WTC11 (cell line): ENCODE measurements around the gene DAO. TPM values are rescaled to one million over a fixed set of nuclear protein-coding genes. Genes with fewer than 3 reads are reported as not detected.

Source experiments
- ATAC-seq: fragments of 200-7000 bp; cut with Tn5 transposase; 2 replicates; pipeline ENCODE4 v1.10.0; 2021; ENCODE audit warnings: mild to moderate bottlenecking, moderate library complexity
- CTCF ChIA-PET: fragments of 300-600 bp; sonication (Branson Sonifier 250); formaldehyde crosslinking; loops from one replicate; lab custom pipeline; 2021; ENCODE audit warnings: antibody characterized with exemption; lab: Charles Lee
- POLR2A ChIA-PET: fragments of 350-600 bp; sonication (Branson Sonifier 250); formaldehyde crosslinking; loops from one replicate; lab custom pipeline; 2021; ENCODE audit warnings: antibody characterized with exemption; lab: Charles Lee
- DNase-seq: peaks from one replicate; pipeline ENCODE4 v3.0.0; 2021; ENCODE audit warnings: low spot score
- H3K27ac Mint-ChIP-seq: 2 replicates; pipeline ENCODE4 v1.8.0; 2021; ENCODE audit warnings: mixed read lengths
- H3K27me3 Mint-ChIP-seq: 2 replicates; pipeline ENCODE4 v1.8.0; 2021; ENCODE audit warnings: low read depth, mild to moderate bottlenecking, moderate library complexity, mixed read lengths
- H3K36me3 Mint-ChIP-seq: 2 replicates; pipeline ENCODE4 v1.8.0; 2021; ENCODE audit warnings: mixed read lengths
- H3K4me1 Mint-ChIP-seq: 2 replicates; pipeline ENCODE4 v1.8.0; 2022; ENCODE audit warnings: mixed read lengths
- H3K4me3 Mint-ChIP-seq: 2 replicates; pipeline ENCODE4 v1.8.0; 2021; ENCODE audit warnings: mild to moderate bottlenecking, moderate library complexity, mixed read lengths
- H3K9me3 Mint-ChIP-seq: 2 replicates; pipeline ENCODE4 v1.8.0; 2021; ENCODE audit warnings: mixed read lengths
- ARID4B ChIP-seq: sonication (generic); formaldehyde crosslinking; IDR thresholded peaks from 2 replicates; pipeline ENCODE4 v1.8.0; 2023; ENCODE audit warnings: missing genetic modification reagents, mild to moderate bottlenecking, borderline replicate concordance
- ATF1 ChIP-seq: sonication (generic); formaldehyde crosslinking; IDR thresholded peaks from 2 replicates; pipeline ENCODE4 v1.8.1; 2023; ENCODE audit warnings: mild to moderate bottlenecking, moderate library complexity, missing genetic modification reagents
- ATF2 ChIP-seq: sonication (generic); formaldehyde crosslinking; IDR thresholded peaks from 2 replicates; pipeline ENCODE4 v1.8.1; 2022; ENCODE audit warnings: low read depth, missing genetic modification reagents, borderline replicate concordance
- E2F4 ChIP-seq: sonication (generic); formaldehyde crosslinking; IDR thresholded peaks from 2 replicates; pipeline ENCODE4 v1.8.1; 2022; ENCODE audit warnings: low read depth, mild to moderate bottlenecking, moderate library complexity, missing genetic modification reagents, borderline replicate concordance
- FOXK1 ChIP-seq: sonication (generic); formaldehyde crosslinking; IDR thresholded peaks from 2 replicates; pipeline ENCODE4 v1.8.0; 2022; ENCODE audit warnings: mild to moderate bottlenecking, moderate library complexity, missing genetic modification reagents
- GRHL2 ChIP-seq: fragments of 250-450 bp; sonication (Bioruptor Pico); IDR thresholded peaks from 2 replicates; pipeline ENCODE4 v1.8.0; 2022; ENCODE audit warnings: mild to moderate bottlenecking, moderate library complexity; ENCODE audit not compliant: insufficient replicate concordance, severe bottlenecking
- IRF2 ChIP-seq: sonication (generic); formaldehyde crosslinking; IDR thresholded peaks from 2 replicates; pipeline ENCODE4 v1.8.0; 2022; ENCODE audit warnings: low read depth, missing genetic modification reagents, borderline replicate concordance
- MAX ChIP-seq: sonication (generic); formaldehyde crosslinking; IDR thresholded peaks from 2 replicates; pipeline ENCODE4 v1.8.0; 2022; ENCODE audit warnings: mild to moderate bottlenecking, missing genetic modification reagents
- MLX ChIP-seq: sonication (generic); formaldehyde crosslinking; IDR thresholded peaks from 2 replicates; pipeline ENCODE4 v1.8.1; 2023; ENCODE audit warnings: mild to moderate bottlenecking, missing genetic modification reagents, moderate library complexity
- NFATC4 ChIP-seq: fragments of 250-450 bp; sonication (Bioruptor Pico); IDR thresholded peaks from 2 replicates; pipeline ENCODE4 v1.9.0; 2021; ENCODE audit warnings: mild to moderate bottlenecking
- NFYB ChIP-seq: sonication (generic); formaldehyde crosslinking; conservative IDR thresholded peaks from 2 replicates; pipeline ENCODE4 v1.8.0; 2022; ENCODE audit warnings: low read depth, missing genetic modification reagents
- NR3C1 ChIP-seq: sonication (generic); formaldehyde crosslinking; conservative IDR thresholded peaks from 2 replicates; pipeline ENCODE4 v1.8.1; 2023; ENCODE audit warnings: low read depth, mild to moderate bottlenecking, missing genetic modification reagents
- PRRX2 ChIP-seq: fragments of 250-450 bp; sonication (Bioruptor Pico); IDR thresholded peaks from 2 replicates; pipeline ENCODE4 v1.8.0; 2021; ENCODE audit warnings: mild to moderate bottlenecking
- TP53 ChIP-seq: sonication (generic); formaldehyde crosslinking; IDR thresholded peaks from 2 replicates; pipeline ENCODE4 v1.8.1; 2023; ENCODE audit warnings: mild to moderate bottlenecking, missing genetic modification reagents
- USF1 ChIP-seq: sonication (generic); formaldehyde crosslinking; IDR thresholded peaks from 2 replicates; pipeline ENCODE4 v1.8.0; 2022; ENCODE audit warnings: mild to moderate bottlenecking, missing genetic modification reagents
- USF2 ChIP-seq: sonication (generic); formaldehyde crosslinking; IDR thresholded peaks from 2 replicates; pipeline ENCODE4 v1.8.1; 2023; ENCODE audit warnings: mild to moderate bottlenecking, missing genetic modification reagents, moderate library complexity
- ZNF263 ChIP-seq: sonication (generic); formaldehyde crosslinking; IDR thresholded peaks from 2 replicates; pipeline ENCODE4 v1.8.1; 2022; ENCODE audit warnings: low read depth, mild to moderate bottlenecking, moderate library complexity, missing genetic modification reagents
- ZNF281 ChIP-seq: sonication (generic); formaldehyde crosslinking; IDR thresholded peaks from 2 replicates; pipeline ENCODE4 v1.8.0; 2023; ENCODE audit warnings: mild to moderate bottlenecking, missing genetic modification reagents
- ZNF396 ChIP-seq: fragments of 250-450 bp; sonication (Bioruptor Pico); IDR thresholded peaks from 2 replicates; pipeline ENCODE4 v1.8.0; 2021; ENCODE audit warnings: mild to moderate bottlenecking, moderate library complexity, borderline replicate concordance
- ZNF416 ChIP-seq: fragments of 250-450 bp; sonication (Bioruptor Pico); IDR thresholded peaks from 2 replicates; pipeline ENCODE4 v1.9.0; 2021; ENCODE audit warnings: mild to moderate bottlenecking, inconsistent platforms
- ZNF423 ChIP-seq: fragments of 250-450 bp; sonication (Bioruptor Pico); IDR thresholded peaks from 2 replicates; pipeline ENCODE4 v2.1.2; 2022; ENCODE audit warnings: mild to moderate bottlenecking, moderate library complexity
- ZNF671 ChIP-seq: fragments of 250-450 bp; sonication (Bioruptor Pico); IDR thresholded peaks from 2 replicates; pipeline ENCODE4 v1.8.0; 2021; ENCODE audit warnings: mild to moderate bottlenecking
- total RNA-seq: library from RNA; stranded (reverse); gene quantifications from 3 replicates; pipeline ENCODE4 v1.2.3, GENCODE V29; 2021

The DAO gene
- total RNA-seq, 1 experiment from 2014 or later, result 0.17 TPM

- DNase-seq (no peak), ATAC-seq (peak; percentile 99)
- ChIA-PET POLR2A (interaction anchor here (0.7 kb wide), 1 partner anchor 11 kb away, joined by 3 read pairs; no protein-coding TSS in a partner anchor), CTCF (interaction anchor here (0.9 to 1.6 kb wide), 3 partner anchors 11 to 172 kb away, joined by 3 to 11 read pairs (median 4); no protein-coding TSS in a partner anchor)
- Mint-ChIP-seq H3K36me3 (no peaks in the 10 kb centered on the region), H3K27me3 (0 out of 2 replicates have a peak, but pooled peaks cover 2% of the 10 kb centered on the region), H3K27ac (no peak overlapping the region), H3K9me3 (no peaks in the 10 kb centered on the region), H3K4me3 (no peak overlapping the region), H3K4me1 (no peaks in the 10 kb centered on the region)
- TF ChIP-seq ATF1 (no peak), ZNF423 (no peak), ZNF281 (CRISPR knock-in tag) (no peak), USF2 (CRISPR knock-in tag) (peak; percentile 85), E2F4 (CRISPR knock-in tag) (no peak), GRHL2 (no peak), ZNF263 (CRISPR knock-in tag) (no peak), NFATC4 (no peak), NFYB (0 out of 2 replicates have a peak, but pooled peaks have one; percentile 20), MAX (CRISPR knock-in tag) (no peak), ZNF416 (CRISPR knock-in tag) (no peak), USF1 (CRISPR knock-in tag) (peak; percentile 82), NR3C1 (CRISPR knock-in tag) (no peak), ZNF396 (CRISPR knock-in tag) (no peak), FOXK1 (CRISPR knock-in tag) (no peak), ATF2 (no peak)
Observed at GRCh38 chr12:108939594-108939993, 59.7 kb downstream of the DAO start.

- Mint-ChIP-seq H3K4me3 (no peak overlapping the region), H3K27ac (no peak overlapping the region), H3K27me3 (0 out of 2 replicates have a peak, but pooled peaks cover 2% of the 10 kb centered on the region), H3K4me1 (no peaks in the 10 kb centered on the region), H3K36me3 (no peaks in the 10 kb centered on the region), H3K9me3 (no peaks in the 10 kb centered on the region)
- POLR2A ChIA-PET, result interaction anchor here (0.7 kb wide), 1 partner anchor 10 kb away, joined by 3 read pairs; no protein-coding TSS in a partner anchor
- no peak for ATAC-seq
- no peak for DNase-seq
- CTCF ChIA-PET, result interaction anchor here (0.9 to 1.6 kb wide), 3 partner anchors 11 to 172 kb away, joined by 3 to 11 read pairs (median 4); no protein-coding TSS in a partner anchor
- no peak for TF ChIP-seq MLX (CRISPR knock-in tag)
- no peak for TF ChIP-seq TP53 (CRISPR knock-in tag)
- no peak for TF ChIP-seq IRF2 (CRISPR knock-in tag)
- no peak for TF ChIP-seq ARID4B (CRISPR knock-in tag)
- no peak for TF ChIP-seq ZNF671 (CRISPR knock-in tag)
- no peak for TF ChIP-seq ZNF396 (CRISPR knock-in tag)
- TF ChIP-seq USF2 (CRISPR knock-in tag), result no peak
- TF ChIP-seq PRRX2 (CRISPR knock-in tag), result no peak
Observed at GRCh38 chr12:108940138-108940537, 60.2 kb downstream of the DAO start.
